ENCODE data around the gene RPF1. TPM values are rescaled to one million over a fixed set of nuclear protein-coding genes. Genes with fewer than 3 reads are reported as not detected.

The RPF1 gene
- total RNA-seq, 1 donor from 2014 or later: 34.9 TPM

DNA sequence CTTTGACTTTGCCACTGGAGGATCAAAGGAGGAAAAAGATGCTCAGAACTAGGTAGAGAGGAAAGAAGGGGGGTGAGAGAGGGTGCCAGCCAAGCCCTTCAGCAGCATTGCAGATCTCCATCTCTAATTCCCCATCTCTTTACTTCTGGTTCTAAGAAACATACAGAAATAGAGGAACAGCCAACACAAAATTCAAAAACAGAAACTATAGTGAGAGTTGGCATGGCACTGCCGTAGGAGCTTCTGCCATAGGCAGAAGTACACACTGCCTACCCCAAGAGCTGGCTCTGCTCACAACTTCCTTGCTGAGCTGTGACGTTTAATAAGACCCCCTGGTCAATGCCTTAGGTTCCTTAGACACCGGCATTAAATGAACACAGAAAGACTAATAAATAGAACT, 26.6 kb upstream of the RPF1 start:
- TF ChIP-seq, protein P1, sequence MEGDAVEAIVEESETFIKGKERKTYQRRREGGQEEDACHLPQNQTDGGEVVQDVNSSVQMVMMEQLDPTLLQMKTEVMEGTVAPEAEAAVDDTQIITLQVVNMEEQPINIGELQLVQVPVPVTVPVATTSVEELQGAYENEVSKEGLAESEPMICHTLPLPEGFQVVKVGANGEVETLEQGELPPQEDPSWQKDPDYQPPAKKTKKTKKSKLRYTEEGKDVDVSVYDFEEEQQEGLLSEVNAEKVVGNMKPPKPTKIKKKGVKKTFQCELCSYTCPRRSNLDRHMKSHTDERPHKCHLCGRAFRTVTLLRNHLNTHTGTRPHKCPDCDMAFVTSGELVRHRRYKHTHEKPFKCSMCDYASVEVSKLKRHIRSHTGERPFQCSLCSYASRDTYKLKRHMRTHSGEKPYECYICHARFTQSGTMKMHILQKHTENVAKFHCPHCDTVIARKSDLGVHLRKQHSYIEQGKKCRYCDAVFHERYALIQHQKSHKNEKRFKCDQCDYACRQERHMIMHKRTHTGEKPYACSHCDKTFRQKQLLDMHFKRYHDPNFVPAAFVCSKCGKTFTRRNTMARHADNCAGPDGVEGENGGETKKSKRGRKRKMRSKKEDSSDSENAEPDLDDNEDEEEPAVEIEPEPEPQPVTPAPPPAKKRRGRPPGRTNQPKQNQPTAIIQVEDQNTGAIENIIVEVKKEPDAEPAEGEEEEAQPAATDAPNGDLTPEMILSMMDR (IDR thresholded peaks at IDR 0.05; ENCODE audit: borderline replicate concordance): no peak
- Histone ChIP-seq H3K4me3 (no peak overlapping the region), H3K27ac (replicated peaks) (no peak overlapping the region), H3K27me3 (ENCODE audit: low read depth) (peaks cover 44% of the 10 kb centered on the region), H3K4me1 (no peaks in the 10 kb centered on the region), H3K36me3 (no peaks in the 10 kb centered on the region), H3K9me3 (replicated peaks) (peaks cover 3% of the 10 kb centered on the region)
- intact Hi-C loops (cut with micrococcal nuclease): no loop called here
- DNase-seq: no peak

DNA sequence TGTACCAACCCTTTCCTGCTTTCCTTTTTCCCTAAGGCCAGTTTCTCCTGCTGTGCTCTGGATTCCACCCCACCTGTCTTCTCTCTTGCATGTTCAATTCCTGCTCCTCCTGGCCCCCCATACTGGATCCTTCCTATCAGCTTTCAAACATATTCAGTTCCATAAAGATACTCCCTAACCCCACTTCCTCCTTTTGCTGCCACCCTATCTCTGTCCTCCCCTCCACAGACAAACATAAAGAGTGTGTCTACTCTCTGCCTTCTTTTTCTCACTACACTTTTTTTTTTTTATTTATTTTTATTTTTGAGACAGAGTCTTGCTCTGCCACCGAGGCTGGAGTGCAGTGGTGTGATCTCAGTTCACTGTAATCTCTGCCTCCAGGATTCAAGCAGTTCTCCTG, 16.9 kb upstream of the RPF1 start:
- intact Hi-C loops (cut with micrococcal nuclease): no loop called here
- Histone ChIP-seq H3K27me3 (ENCODE audit: low read depth) (peaks cover 86% of the 10 kb centered on the region), H3K27ac (replicated peaks) (no peak overlapping the region), H3K9me3 (replicated peaks) (no peaks in the 10 kb centered on the region), H3K4me3 (no peak overlapping the region), H3K36me3 (no peaks in the 10 kb centered on the region), H3K4me1 (no peaks in the 10 kb centered on the region)
- DNase-seq: no peak
- TF ChIP-seq, protein P1 (IDR thresholded peaks at IDR 0.05; ENCODE audit: borderline replicate concordance): no peak

DNA sequence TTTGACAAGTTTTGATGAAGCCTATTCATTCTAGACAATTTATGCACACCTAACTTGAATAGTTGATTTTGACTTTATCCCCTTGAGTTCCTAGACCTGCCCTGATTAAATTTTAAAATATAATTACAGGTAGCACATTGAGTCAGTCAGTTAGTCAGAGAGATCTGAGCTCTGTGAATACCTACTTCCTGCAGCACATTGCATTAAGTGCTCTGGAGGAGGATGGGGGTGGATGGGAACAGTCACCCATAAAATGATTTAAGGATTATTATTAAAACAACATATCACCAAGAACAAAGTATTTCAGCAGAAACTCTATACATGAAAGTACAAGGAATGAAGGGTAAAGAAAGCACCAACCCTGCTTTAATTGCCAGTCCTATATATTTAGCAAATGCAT, 11.8 kb upstream of the RPF1 start:
- intact Hi-C loops (cut with micrococcal nuclease): no loop called here
- H3K4me3 ChIP-seq: no peak overlapping the region
- H3K9me3 ChIP-seq (replicated peaks): no peaks in the 10 kb centered on the region
- H3K27ac ChIP-seq (replicated peaks): no peak overlapping the region
- TF ChIP-seq, protein P1 (IDR thresholded peaks at IDR 0.05; ENCODE audit: borderline replicate concordance): no peak
- no peak for DNase-seq
- no peaks in the 10 kb centered on the region for H3K4me1 ChIP-seq
- H3K36me3 ChIP-seq: no peaks in the 10 kb centered on the region
- H3K27me3 ChIP-seq (ENCODE audit: low read depth): peaks cover 90% of the 10 kb centered on the region

DNA sequence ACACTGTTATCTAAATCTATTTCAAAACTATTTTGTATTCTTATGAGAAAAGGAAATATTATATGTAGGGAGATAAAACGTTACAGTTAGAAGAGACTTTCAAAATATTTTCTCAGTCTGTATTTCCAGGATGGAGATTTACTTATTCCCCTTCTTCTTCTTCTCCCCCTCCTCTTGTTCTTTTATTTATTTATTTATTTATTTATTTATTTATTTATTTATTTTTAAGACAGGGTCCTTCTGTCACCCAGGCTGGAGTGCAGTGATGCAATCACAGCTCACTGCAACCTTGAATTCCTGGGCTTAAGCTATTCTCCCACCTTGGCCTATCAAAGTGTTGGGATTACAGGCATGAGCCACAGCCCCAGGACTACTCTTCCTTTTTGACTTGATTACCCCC, 2.8 kb upstream of the RPF1 start:
- no peak for DNase-seq
- H3K4me3 ChIP-seq: no peak overlapping the region
- TF ChIP-seq, protein P1 (IDR thresholded peaks at IDR 0.05; ENCODE audit: borderline replicate concordance): no peak
- peaks cover 70% of the 10 kb centered on the region for H3K27me3 ChIP-seq (ENCODE audit: low read depth)
- no peaks in the 10 kb centered on the region for H3K9me3 ChIP-seq (replicated peaks)
- intact Hi-C loops (cut with micrococcal nuclease): no loop called here
- H3K4me1 ChIP-seq: peaks cover 27% of the 10 kb centered on the region
- H3K36me3 ChIP-seq: no peaks in the 10 kb centered on the region
- no peak overlapping the region for H3K27ac ChIP-seq (replicated peaks)

DNA sequence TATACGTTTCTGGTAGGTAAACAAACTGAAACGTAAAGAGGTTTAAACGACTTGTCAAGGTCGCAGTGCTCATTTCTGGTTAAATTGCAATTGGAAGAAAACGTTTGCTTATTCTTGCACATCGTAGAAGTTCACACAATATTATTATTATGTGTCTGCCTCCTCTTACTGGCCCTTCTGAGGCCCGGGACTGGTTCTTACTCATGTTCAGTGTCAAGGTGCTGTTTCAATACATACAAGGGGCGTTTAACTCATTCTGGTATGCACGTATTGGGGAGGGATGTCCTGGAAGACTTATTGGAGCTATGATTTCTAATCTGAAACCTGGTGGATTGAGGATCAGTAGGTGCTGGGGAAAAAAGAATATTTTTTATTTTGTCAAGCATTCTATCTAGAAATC, 932 bp downstream of the RPF1 start:
- peaks cover 32% of the 10 kb centered on the region for H3K27me3 ChIP-seq (ENCODE audit: low read depth)
- peaks cover 47% of the 10 kb centered on the region for H3K4me1 ChIP-seq
- peak overlapping the region; percentile 86 for H3K4me3 ChIP-seq
- intact Hi-C loops (cut with micrococcal nuclease): no loop called here
- H3K36me3 ChIP-seq: peaks cover 32% of the 10 kb centered on the region
- H3K9me3 ChIP-seq (replicated peaks): no peaks in the 10 kb centered on the region
- peak overlapping the region; percentile 93 for H3K27ac ChIP-seq (replicated peaks)
- no peak for DNase-seq
- TF ChIP-seq, protein P1 (IDR thresholded peaks at IDR 0.05; ENCODE audit: borderline replicate concordance): no peak

DNA sequence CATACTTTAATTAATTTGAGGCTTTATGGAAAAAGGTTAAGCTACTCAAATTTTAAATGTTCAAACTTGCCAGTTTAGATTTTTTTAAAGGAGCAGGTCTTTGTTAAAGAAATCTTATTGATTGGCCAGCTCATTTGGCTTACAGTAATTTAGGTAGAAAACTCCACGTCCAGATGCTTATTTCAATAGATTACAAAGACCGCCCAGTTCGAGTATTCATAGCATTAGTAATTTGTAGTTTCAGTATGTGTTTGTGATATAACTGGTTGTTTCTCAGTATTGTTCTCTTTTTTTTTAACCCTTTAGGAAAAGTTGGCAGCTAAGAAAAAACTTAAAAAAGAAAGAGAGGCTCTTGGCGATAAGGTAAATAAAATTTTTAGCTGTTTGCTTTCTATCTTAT, 1.6 kb downstream of the RPF1 start:
- Histone ChIP-seq H3K27ac (replicated peaks) (no peak overlapping the region), H3K9me3 (replicated peaks) (no peaks in the 10 kb centered on the region), H3K4me3 (peak overlapping the region; percentile 86), H3K27me3 (ENCODE audit: low read depth) (peaks cover 25% of the 10 kb centered on the region), H3K36me3 (peaks cover 38% of the 10 kb centered on the region), H3K4me1 (peaks cover 47% of the 10 kb centered on the region)
- intact Hi-C loops (cut with micrococcal nuclease): no loop called here
- DNase-seq: no peak
- TF ChIP-seq, protein P1 (IDR thresholded peaks at IDR 0.05; ENCODE audit: borderline replicate concordance): no peak

Measured in left ventricle myocardium inferior (tissue), 1 donor.